Nucleus accumbens (tissue), 56 donors: ENCODE data around the gene DRAM2.
A peak's percentile ranks its signal among the peaks of the same experiment; 100 is the strongest.

Source experiments
- DNase-seq, 56 donors: peaks; one replicate each; lab custom pipeline; 2025; lab: John Stamatoyannopoulos, UW

Gene DRAM2

GRCh38 chr1:111139956-111140679 lies at the start of gene DRAM2, which contains the start of gene CEPT1:
DRAM2 (minus strand) TSS chr1:111140093; CDS start chr1:111131554, 8,539 bp downstream.
CEPT1 (plus strand) TSS chr1:111140223; CDS start chr1:111147715, 7,492 bp downstream.
- DNase-seq: peak; percentile 48 to 97 (median 86)

- no peak for DNase-seq
Observed at GRCh38 chr1:111184663-111185062, 44.8 kb upstream of the DRAM2 start.

- DNase-seq: no peak
Observed at GRCh38 chr1:111183308-111184069, 43.6 kb upstream of the DRAM2 start.

GRCh38 chr1:111182052-111182451 lies 42.2 kb upstream of the DRAM2 start:
- no peak for DNase-seq

GRCh38 chr1:111179968-111180533 lies 40.2 kb upstream of the DRAM2 start:
- DNase-seq: no peak

GRCh38 chr1:111176678-111177077 lies 36.8 kb upstream of the DRAM2 start:
- no peak for DNase-seq

GRCh38 chr1:111175349-111175748 lies 35.5 kb upstream of the DRAM2 start:
- no peak for DNase-seq

- no peak for DNase-seq
Observed at GRCh38 chr1:111174070-111174469, 34.2 kb upstream of the DRAM2 start.

GRCh38 chr1:111172463-111172862 lies 32.6 kb upstream of the DRAM2 start:
- no peak for DNase-seq

GRCh38 chr1:111164151-111164550 lies 24.3 kb upstream of the DRAM2 start:
- DNase-seq: no peak

- no peak for DNase-seq
Observed at GRCh38 chr1:111163363-111163762, 23.5 kb upstream of the DRAM2 start.

- DNase-seq: no peak
Observed at GRCh38 chr1:111162488-111162880, 22.6 kb upstream of the DRAM2 start.

- DNase-seq: no peak
Observed at GRCh38 chr1:111161843-111162487, 22.1 kb upstream of the DRAM2 start.

GRCh38 chr1:111157431-111157830 lies 17.5 kb upstream of the DRAM2 start:
- no peak for DNase-seq

GRCh38 chr1:111154021-111154999 lies 14.4 kb upstream of the DRAM2 start:
- DNase-seq: no peak

- no peak for DNase-seq
Observed at GRCh38 chr1:111151838-111152237, 11.9 kb upstream of the DRAM2 start.

- DNase-seq: no peak
Observed at GRCh38 chr1:111148376-111148881, 8.5 kb upstream of the DRAM2 start.

GRCh38 chr1:111147948-111148347 lies 8.1 kb upstream of the DRAM2 start:
- no peak for DNase-seq

GRCh38 chr1:111145963-111146768 lies 6.3 kb upstream of the DRAM2 start:
- no peak for DNase-seq
